ENCODE data around the gene CPEB4. TPM values are rescaled to one million over a fixed set of nuclear protein-coding genes. Genes with fewer than 3 reads are reported as not detected.

The CPEB4 gene
- total RNA-seq, 1 experiment from 2014 or later: 8.7 TPM

- H3K4me3 Mint-ChIP-seq: no peak overlapping the region
- H4K20me1 ChIP-seq (ENCODE audit: control insufficient read depth, insufficient read depth, insufficient read length): no peaks in the 10 kb centered on the region
Observed at GRCh38 chr5:173852790-173853359, 35.3 kb upstream of the CPEB4 start.

More at GRCh38 chr5:173852790-173853359, 35.3 kb upstream of the CPEB4 start:
- Mint-ChIP-seq H3K36me3 (ENCODE audit: insufficient read depth in 1 of 3, low read depth in 3 of 3) (peaks cover 0 to 2% (median 0%) of the 10 kb centered on the region in 3 experiments; a peak in 1 of 7 replicates), H3K9me3 (peaks cover 6 to 9% of the 10 kb centered on the region in 2 experiments; a peak in 3 of 5 replicates), H3K4me1 (peaks cover 0 to 6% of the 10 kb centered on the region in 2 experiments; a peak in 2 of 4 replicates), H3K27me3 (ENCODE audit: low read depth) (peaks cover 7% of the 10 kb centered on the region), H3K27ac (no peak overlapping the region)
- TF ChIP-seq, protein P1, sequence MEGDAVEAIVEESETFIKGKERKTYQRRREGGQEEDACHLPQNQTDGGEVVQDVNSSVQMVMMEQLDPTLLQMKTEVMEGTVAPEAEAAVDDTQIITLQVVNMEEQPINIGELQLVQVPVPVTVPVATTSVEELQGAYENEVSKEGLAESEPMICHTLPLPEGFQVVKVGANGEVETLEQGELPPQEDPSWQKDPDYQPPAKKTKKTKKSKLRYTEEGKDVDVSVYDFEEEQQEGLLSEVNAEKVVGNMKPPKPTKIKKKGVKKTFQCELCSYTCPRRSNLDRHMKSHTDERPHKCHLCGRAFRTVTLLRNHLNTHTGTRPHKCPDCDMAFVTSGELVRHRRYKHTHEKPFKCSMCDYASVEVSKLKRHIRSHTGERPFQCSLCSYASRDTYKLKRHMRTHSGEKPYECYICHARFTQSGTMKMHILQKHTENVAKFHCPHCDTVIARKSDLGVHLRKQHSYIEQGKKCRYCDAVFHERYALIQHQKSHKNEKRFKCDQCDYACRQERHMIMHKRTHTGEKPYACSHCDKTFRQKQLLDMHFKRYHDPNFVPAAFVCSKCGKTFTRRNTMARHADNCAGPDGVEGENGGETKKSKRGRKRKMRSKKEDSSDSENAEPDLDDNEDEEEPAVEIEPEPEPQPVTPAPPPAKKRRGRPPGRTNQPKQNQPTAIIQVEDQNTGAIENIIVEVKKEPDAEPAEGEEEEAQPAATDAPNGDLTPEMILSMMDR (conservative IDR thresholded peaks at IDR 0.05): no peak
- Histone ChIP-seq H3T11ph (ENCODE audit: low read length) (no peak overlapping the region), H3K23ac (ENCODE audit: insufficient read length, low read depth, low read length) (no peak overlapping the region), H3K4me2 (ENCODE audit: insufficient read depth, insufficient read length, low read length) (no peak overlapping the region), H2AFZ (ENCODE audit: low read length) (no peak overlapping the region), H3K14ac (ENCODE audit: insufficient read depth, low read length) (no peak overlapping the region), H3K27me3 (ENCODE audit: insufficient read depth, low read length) (no peaks in the 10 kb centered on the region), H4K91ac (ENCODE audit: insufficient read length, low read depth, low read length) (no peak overlapping the region), H2BK120ac (ENCODE audit: low read depth, low read length, poor library complexity, severe bottlenecking) (no peak overlapping the region), H4K8ac (replicated peaks; ENCODE audit: insufficient read length, low read depth, low read length) (no peak overlapping the region), H2BK12ac (ENCODE audit: insufficient read length, low read depth, low read length) (no peak overlapping the region), H3K9ac (ENCODE audit: extremely low read depth, insufficient read length, low read length) (no peak overlapping the region), H3K4ac (ENCODE audit: low read depth, low read length) (no peak overlapping the region), H3K18ac (ENCODE audit: insufficient read length, low read depth, low read length) (no peak overlapping the region), H3K79me1 (ENCODE audit: insufficient read depth, low read depth, low read length, poor library complexity, severe bottlenecking) (no peaks in the 10 kb centered on the region), H2BK5ac (ENCODE audit: insufficient read length, low read length) (no peak overlapping the region), H3K79me2 (ENCODE audit: insufficient read depth, low read length) (no peaks in the 10 kb centered on the region), H2AK5ac (ENCODE audit: insufficient read length, low read length) (no peak overlapping the region), H3K4me1 (ENCODE audit: insufficient read depth, low read length) (no peaks in the 10 kb centered on the region), H2BK15ac (ENCODE audit: low read depth, low read length) (no peak overlapping the region), H3K56ac (ENCODE audit: insufficient read length, low read depth, low read length) (no peak overlapping the region), H3K9me3 (ENCODE audit: control insufficient read depth, low read depth, low read length) (no peaks in the 10 kb centered on the region), H4K5ac (ENCODE audit: insufficient read length, low read depth, low read length) (no peak overlapping the region), H3K23me2 (ENCODE audit: insufficient read length, low read depth, low read length, poor library complexity, severe bottlenecking) (no peaks in the 10 kb centered on the region), H2BK20ac (ENCODE audit: low read depth, low read length, poor library complexity, severe bottlenecking) (no peak overlapping the region), H3K27ac (ENCODE audit: insufficient read length, low read depth, low read length) (no peak overlapping the region)
- no CpG with 5 or more reads among the region's 7 CpGs for WGBS (ENCODE audit: extremely low coverage, insufficient read length, low lambda C conversion rate)
- DNase-seq: no peak

All from H9 (cell line).